ENCODE measurements around the gene RFX2.
A peak's percentile ranks its signal among the peaks of the same experiment; 100 is the strongest.

The RFX2 gene

DNA sequence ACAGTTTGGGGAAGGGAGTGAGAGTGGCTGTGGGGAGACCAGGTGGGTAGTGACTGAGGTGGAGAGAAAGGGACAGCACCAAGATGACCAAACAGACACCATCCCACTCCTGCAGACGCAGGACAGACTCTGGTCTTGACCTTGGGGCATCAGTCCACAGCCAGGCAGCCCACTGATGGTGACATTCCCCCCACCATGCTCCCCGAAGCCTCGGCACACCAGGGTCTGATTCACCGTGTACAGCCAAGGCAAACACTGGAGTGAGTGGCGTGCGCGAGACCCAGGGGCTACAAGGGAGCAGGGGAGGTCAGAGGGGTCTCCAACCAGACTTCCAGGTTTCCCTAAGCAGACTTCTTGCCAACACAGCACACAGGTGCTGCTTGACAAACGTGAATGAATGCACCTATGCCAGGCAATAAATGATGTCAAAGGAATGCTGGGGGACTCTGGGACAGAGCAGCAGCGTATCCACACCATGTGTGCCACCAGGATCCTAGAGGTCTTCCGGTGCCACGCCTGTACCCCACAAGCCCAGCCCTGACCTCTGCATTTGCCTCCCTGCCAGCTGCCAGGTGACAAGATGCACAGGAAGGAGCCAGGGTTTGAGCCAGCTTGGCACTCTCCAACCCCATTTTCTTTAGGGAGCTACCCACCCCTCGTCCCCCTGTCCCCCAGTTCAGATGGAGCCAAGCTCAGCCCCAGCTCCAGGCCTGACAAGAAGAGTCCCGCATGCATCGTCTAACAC is 150.9 kb downstream of the RFX2 start:
- Histone ChIP-seq H3K4me1 (peaks cover 58 to 95% (median 91%) of the 10 kb centered on the region in 10 experiments), H3K27ac (peak overlapping the region in 4 of 11 experiments; percentile 6 to 30 (median 23); a peak in 2 of 22 replicates), H3K9me3 (replicated peaks in 1 of 11) (no peaks in the 10 kb centered on the region), H3K4me2 (peak overlapping the region in 3 of 11 experiments; percentile 15 to 95 (median 89); a peak in 7 of 22 replicates), H3K9ac (peak overlapping the region in 8 of 11 experiments; percentile 4 to 50 (median 16); a peak in 5 of 22 replicates), H3K27me3 (no peaks in the 10 kb centered on the region), H3K4me3 (no peak overlapping the region), H3K36me3 (peaks cover 0 to 45% (median 20%) of the 10 kb centered on the region in 11 experiments; a peak in 20 of 22 replicates), H4K20me1 (peaks cover 89 to 100% (median 99%) of the 10 kb centered on the region in 11 experiments)
- no peak for TF ChIP-seq Cebpa-rat (IDR thresholded peaks at IDR 0.05)

DNA sequence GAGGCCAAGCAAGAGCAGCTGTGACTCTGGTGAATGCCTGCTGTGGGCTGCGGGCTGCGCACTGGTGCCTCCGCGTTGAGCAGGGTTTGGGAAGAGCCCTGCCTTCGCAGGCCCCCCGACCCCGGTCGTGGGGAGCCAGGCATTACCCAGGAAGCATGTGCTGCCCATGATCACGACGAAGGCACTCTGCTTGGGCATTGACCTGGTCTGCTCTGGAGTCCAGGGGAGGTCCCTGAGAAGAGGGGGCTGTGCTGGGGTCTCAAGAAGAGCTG is 151.5 kb downstream of the RFX2 start:
- Histone ChIP-seq H3K4me2 (peak overlapping the region in 2 of 11 experiments; percentile 4 to 15; a peak in 2 of 22 replicates), H3K27me3 (no peaks in the 10 kb centered on the region), H3K4me1 (peaks cover 58 to 95% (median 91%) of the 10 kb centered on the region in 10 experiments), H3K4me3 (no peak overlapping the region), H3K36me3 (peaks cover 0 to 39% (median 20%) of the 10 kb centered on the region in 11 experiments; a peak in 20 of 22 replicates), H4K20me1 (peaks cover 91 to 100% (median 98%) of the 10 kb centered on the region in 11 experiments), H3K9me3 (replicated peaks in 1 of 11) (no peaks in the 10 kb centered on the region), H3K9ac (peak overlapping the region in 6 of 11 experiments; percentile 5 to 38 (median 10); a peak in 5 of 22 replicates), H3K27ac (peak overlapping the region in 4 of 11 experiments; percentile 6 to 25 (median 16); a peak in 2 of 22 replicates)
- no peak for TF ChIP-seq Cebpa-rat (IDR thresholded peaks at IDR 0.05)

- Histone ChIP-seq H3K9ac (peak overlapping the region in 5 of 11 experiments; percentile 5 to 38 (median 12); a peak in 5 of 22 replicates), H4K20me1 (peaks cover 92 to 100% (median 98%) of the 10 kb centered on the region in 11 experiments), H3K4me1 (peaks cover 58 to 95% (median 91%) of the 10 kb centered on the region in 10 experiments)
Measured at GRCh38 chr19:5958074-5958850, 152.0 kb downstream of the RFX2 start.

GRCh38 chr19:5957170-5957569 is 153.1 kb downstream of the RFX2 start:
- H3K4me1 ChIP-seq: peaks cover 58 to 95% (median 91%) of the 10 kb centered on the region in 10 experiments
- TF ChIP-seq Cebpa-rat (IDR thresholded peaks at IDR 0.05): no peak

More at GRCh38 chr19:5958074-5958850, 152.0 kb downstream of the RFX2 start:
- peak overlapping the region in 5 of 11 experiments; percentile 4 to 25 (median 12); a peak in 2 of 22 replicates for H3K27ac ChIP-seq
- H3K36me3 ChIP-seq: peaks cover 0 to 39% (median 20%) of the 10 kb centered on the region in 11 experiments; a peak in 20 of 22 replicates
- no peaks in the 10 kb centered on the region for H3K9me3 ChIP-seq (replicated peaks in 1 of 11)
- H3K4me3 ChIP-seq: no peak overlapping the region
- TF ChIP-seq Cebpa-rat (IDR thresholded peaks at IDR 0.05): no peak
- H3K27me3 ChIP-seq: no peaks in the 10 kb centered on the region
- H3K4me2 ChIP-seq: peak overlapping the region in 2 of 11 experiments; percentile 4 to 15; a peak in 3 of 22 replicates

DNA sequence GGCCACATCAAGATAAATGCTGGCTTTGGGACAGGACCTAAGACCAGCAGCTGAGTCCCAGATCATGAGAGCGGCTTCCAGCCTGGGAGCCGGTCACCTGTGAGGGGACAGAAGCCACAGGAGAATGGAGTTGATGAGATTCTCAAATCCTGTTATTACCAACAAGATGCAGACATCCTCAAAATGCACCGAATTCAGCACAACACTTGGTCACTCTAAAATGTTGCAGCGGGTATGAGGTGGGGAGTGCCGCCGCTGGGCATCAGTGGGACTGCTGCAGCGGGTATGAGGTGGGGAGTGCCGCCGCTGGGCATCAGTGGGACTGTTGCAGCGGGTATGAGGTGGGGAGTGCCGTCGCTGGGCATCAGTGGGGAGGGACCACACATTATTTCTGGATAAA is 153.6 kb downstream of the RFX2 start:
- Histone ChIP-seq H3K27me3 (no peaks in the 10 kb centered on the region), H4K20me1 (peaks cover 97 to 100% (median 98%) of the 10 kb centered on the region in 11 experiments), H3K4me1 (peaks cover 58 to 95% (median 91%) of the 10 kb centered on the region in 10 experiments), H3K9ac (peak overlapping the region in 1 of 11 experiments; percentile 36; a peak in 3 of 22 replicates), H3K9me3 (replicated peaks in 1 of 11) (no peaks in the 10 kb centered on the region), H3K4me2 (peak overlapping the region in 6 of 11 experiments; percentile 2 to 91 (median 37); a peak in 6 of 22 replicates), H3K4me3 (no peak overlapping the region), H3K27ac (no peak overlapping the region), H3K36me3 (peaks cover 0 to 39% (median 20%) of the 10 kb centered on the region in 11 experiments; a peak in 20 of 22 replicates)
- no peak for TF ChIP-seq Cebpa-rat (IDR thresholded peaks at IDR 0.05)

More at GRCh38 chr19:5957170-5957569, 153.1 kb downstream of the RFX2 start:
- Histone ChIP-seq H3K4me2 (peak overlapping the region in 4 of 11 experiments; percentile 2 to 91 (median 53); a peak in 1 of 22 replicates), H3K27me3 (no peaks in the 10 kb centered on the region), H3K36me3 (peaks cover 0 to 39% (median 20%) of the 10 kb centered on the region in 11 experiments; a peak in 20 of 22 replicates), H3K9me3 (replicated peaks in 1 of 11) (no peaks in the 10 kb centered on the region), H3K4me3 (no peak overlapping the region), H3K27ac (no peak overlapping the region), H3K9ac (no peak overlapping the region), H4K20me1 (peaks cover 95 to 100% (median 98%) of the 10 kb centered on the region in 11 experiments)

DNA sequence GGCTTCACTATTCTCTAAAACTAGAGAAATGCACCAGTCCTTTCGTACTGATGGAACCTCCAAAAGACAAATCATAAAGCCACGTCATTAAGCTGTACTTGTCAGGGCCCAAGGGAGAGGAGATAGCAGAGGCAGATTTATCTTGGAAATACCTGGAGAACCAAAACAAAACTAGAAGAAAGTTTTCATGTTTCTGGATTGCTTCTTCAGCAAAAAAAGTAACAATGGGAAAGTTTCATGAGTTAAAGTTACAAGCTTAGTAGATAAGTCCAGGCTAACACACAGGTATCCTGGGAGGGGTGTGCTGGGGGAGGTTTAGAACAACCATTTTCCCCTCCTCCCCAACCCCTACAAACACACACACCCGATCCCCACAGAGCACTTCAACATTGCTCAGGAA is 154.0 kb downstream of the RFX2 start:
- peak overlapping the region in 6 of 11 experiments; percentile 2 to 91 (median 37); a peak in 7 of 22 replicates for H3K4me2 ChIP-seq
- H3K9ac ChIP-seq: peak overlapping the region in 1 of 11 experiments; percentile 36; a peak in 3 of 22 replicates
- peaks cover 0 to 39% (median 20%) of the 10 kb centered on the region in 11 experiments; a peak in 20 of 22 replicates for H3K36me3 ChIP-seq
- H3K4me3 ChIP-seq: no peak overlapping the region
- H3K27me3 ChIP-seq: no peaks in the 10 kb centered on the region
- peaks cover 58 to 95% (median 91%) of the 10 kb centered on the region in 10 experiments for H3K4me1 ChIP-seq
- peaks cover 97 to 100% (median 98%) of the 10 kb centered on the region in 11 experiments for H4K20me1 ChIP-seq
- H3K27ac ChIP-seq: no peak overlapping the region
- no peak for TF ChIP-seq Cebpa-rat (IDR thresholded peaks at IDR 0.05)
- H3K9me3 ChIP-seq (replicated peaks in 1 of 11): no peaks in the 10 kb centered on the region

GRCh38 chr19:5955636-5955935 is 154.7 kb downstream of the RFX2 start:
- H3K4me2 ChIP-seq: peak overlapping the region in 8 of 11 experiments; percentile 81 to 94 (median 90); a peak in 12 of 22 replicates
- H3K4me1 ChIP-seq: peaks cover 58 to 95% (median 91%) of the 10 kb centered on the region in 10 experiments
- no peak overlapping the region for H3K4me3 ChIP-seq
- peak overlapping the region in 2 of 11 experiments; percentile 3 to 67; a peak in 1 of 22 replicates for H3K27ac ChIP-seq
- H3K9me3 ChIP-seq (replicated peaks in 1 of 11): no peaks in the 10 kb centered on the region
- H3K36me3 ChIP-seq: peaks cover 2 to 35% (median 20%) of the 10 kb centered on the region in 11 experiments; a peak in 20 of 22 replicates
- no peak for TF ChIP-seq Cebpa-rat (IDR thresholded peaks at IDR 0.05)
- H3K9ac ChIP-seq: peak overlapping the region in 2 of 11 experiments; percentile 1 to 31; a peak in 2 of 22 replicates
- peaks cover 97 to 100% (median 98%) of the 10 kb centered on the region in 11 experiments for H4K20me1 ChIP-seq
- H3K27me3 ChIP-seq: no peaks in the 10 kb centered on the region

DNA sequence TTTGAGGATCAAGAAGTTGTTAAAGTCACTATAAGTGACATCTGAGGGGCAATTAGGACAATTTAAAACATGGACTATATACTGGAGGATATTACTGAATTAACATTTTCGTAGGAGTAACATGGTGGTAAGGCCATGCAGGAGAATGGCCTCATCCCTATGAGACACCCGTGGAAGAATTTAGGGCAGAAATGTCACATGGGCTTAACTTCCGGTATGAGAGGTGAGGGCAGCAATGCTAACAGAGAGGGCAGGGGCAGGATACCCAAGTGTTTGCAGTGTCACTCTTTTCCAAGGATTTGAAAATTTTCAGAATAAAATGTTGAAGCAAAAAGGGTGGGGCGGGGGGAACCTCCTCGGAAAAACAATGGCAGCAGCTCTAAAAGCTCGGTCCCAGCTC is 156.0 kb downstream of the RFX2 start:
- peak overlapping the region in 8 of 11 experiments; percentile 22 to 67 (median 47); a peak in 12 of 22 replicates for H3K27ac ChIP-seq
- TF ChIP-seq Cebpa-rat (IDR thresholded peaks at IDR 0.05): no peak
- peaks cover 97 to 100% (median 98%) of the 10 kb centered on the region in 11 experiments for H4K20me1 ChIP-seq
- H3K9ac ChIP-seq: peak overlapping the region in 3 of 11 experiments; percentile 15 to 51 (median 42); a peak in 6 of 22 replicates
- peak overlapping the region; percentile 81 to 94 (median 90) for H3K4me2 ChIP-seq
- H3K4me1 ChIP-seq: peaks cover 67 to 95% (median 91%) of the 10 kb centered on the region in 10 experiments
- H3K4me3 ChIP-seq: no peak overlapping the region
- H3K9me3 ChIP-seq (replicated peaks in 1 of 11): no peaks in the 10 kb centered on the region
- no peaks in the 10 kb centered on the region for H3K27me3 ChIP-seq
- peaks cover 10 to 39% (median 23%) of the 10 kb centered on the region in 11 experiments; a peak in 21 of 22 replicates for H3K36me3 ChIP-seq
